ENCODE results near the gene ATP11B.
"Not testable (repeated sequence)": the region's sequence is repeated elsewhere in the genome, so short reads cannot be mapped to it uniquely, and the experiment has no call there.

Gene ATP11B

GRCh38 chr3:182822260-182822659 is 29.0 kb downstream of the ATP11B start:
- not testable (repeated sequence) for H3K4me3 ChIP-seq (ENCODE audit: insufficient read depth, low read depth, low read length, poor library complexity, severe bottlenecking)
- H3K36me3 ChIP-seq (ENCODE audit: control insufficient read depth, insufficient read depth, low read length), result peaks cover 14% of the 10 kb centered on the region

GRCh38 chr3:182824957-182825356 is 31.7 kb downstream of the ATP11B start:
- Histone ChIP-seq H3K36me3 (ENCODE audit: control insufficient read depth, insufficient read depth, low read length) (peaks cover 21% of the 10 kb centered on the region), H3K27me3 (replicated peaks; ENCODE audit: control insufficient read depth, insufficient read depth, low read length, poor library complexity, severe bottlenecking) (no peaks in the 10 kb centered on the region), H3K4me3 (ENCODE audit: insufficient read depth, low read depth, low read length, poor library complexity, severe bottlenecking) (no peak overlapping the region), H3K27ac (ENCODE audit: insufficient read depth, low read length, poor library complexity, severe bottlenecking) (no peak overlapping the region), H3K4me1 (ENCODE audit: control insufficient read depth, insufficient read depth, low read length, poor library complexity, severe bottlenecking) (no peaks in the 10 kb centered on the region), H3K9me3 (ENCODE audit: control insufficient read depth, low read length) (no peaks in the 10 kb centered on the region)
- DNase-seq, result no peak

More at GRCh38 chr3:182822260-182822659, 29.0 kb downstream of the ATP11B start:
- DNase-seq; H3K9me3 ChIP-seq (ENCODE audit: control insufficient read depth, low read length); H3K4me1 ChIP-seq (ENCODE audit: control insufficient read depth, insufficient read depth, low read length, poor library complexity, severe bottlenecking); H3K27me3 ChIP-seq (replicated peaks; ENCODE audit: control insufficient read depth, insufficient read depth, low read length, poor library complexity, severe bottlenecking); H3K27ac ChIP-seq (ENCODE audit: insufficient read depth, low read length, poor library complexity, severe bottlenecking): not testable (repeated sequence)

- no peak overlapping the region for H3K27ac ChIP-seq (ENCODE audit: insufficient read depth, low read length, poor library complexity, severe bottlenecking)
- no peak for DNase-seq
- no peaks in the 10 kb centered on the region for H3K9me3 ChIP-seq (ENCODE audit: control insufficient read depth, low read length)
These were observed 36.6 kb downstream of the ATP11B start for GRCh38 chr3:182829761-182830405.

GRCh38 chr3:182837855-182838454 is 44.7 kb downstream of the ATP11B start:
- no peaks in the 10 kb centered on the region for H3K9me3 ChIP-seq (ENCODE audit: control insufficient read depth, low read length)
- no peak for DNase-seq
- H3K36me3 ChIP-seq (ENCODE audit: control insufficient read depth, insufficient read depth, low read length), result peaks cover 49% of the 10 kb centered on the region
- no peak overlapping the region for H3K27ac ChIP-seq (ENCODE audit: insufficient read depth, low read length, poor library complexity, severe bottlenecking)
- H3K4me1 ChIP-seq (ENCODE audit: control insufficient read depth, insufficient read depth, low read length, poor library complexity, severe bottlenecking), result no peaks in the 10 kb centered on the region
- no peak overlapping the region for H3K4me3 ChIP-seq (ENCODE audit: insufficient read depth, low read depth, low read length, poor library complexity, severe bottlenecking)
- no peaks in the 10 kb centered on the region for H3K27me3 ChIP-seq (replicated peaks; ENCODE audit: control insufficient read depth, insufficient read depth, low read length, poor library complexity, severe bottlenecking)

More at GRCh38 chr3:182829761-182830405, 36.6 kb downstream of the ATP11B start:
- H3K4me1 ChIP-seq (ENCODE audit: control insufficient read depth, insufficient read depth, low read length, poor library complexity, severe bottlenecking), result no peaks in the 10 kb centered on the region
- H3K27me3 ChIP-seq (replicated peaks; ENCODE audit: control insufficient read depth, insufficient read depth, low read length, poor library complexity, severe bottlenecking), result no peaks in the 10 kb centered on the region
- H3K36me3 ChIP-seq (ENCODE audit: control insufficient read depth, insufficient read depth, low read length), result peaks cover 33% of the 10 kb centered on the region
- no peak overlapping the region for H3K4me3 ChIP-seq (ENCODE audit: insufficient read depth, low read depth, low read length, poor library complexity, severe bottlenecking)

- H3K9me3 ChIP-seq (ENCODE audit: control insufficient read depth, low read length), result no peaks in the 10 kb centered on the region
- no peaks in the 10 kb centered on the region for H3K4me1 ChIP-seq (ENCODE audit: control insufficient read depth, insufficient read depth, low read length, poor library complexity, severe bottlenecking)
- DNase-seq, result no peak
- H3K4me3 ChIP-seq (ENCODE audit: insufficient read depth, low read depth, low read length, poor library complexity, severe bottlenecking), result no peak overlapping the region
- H3K27me3 ChIP-seq (replicated peaks; ENCODE audit: control insufficient read depth, insufficient read depth, low read length, poor library complexity, severe bottlenecking), result no peaks in the 10 kb centered on the region
- H3K27ac ChIP-seq (ENCODE audit: insufficient read depth, low read length, poor library complexity, severe bottlenecking), result no peak overlapping the region
- H3K36me3 ChIP-seq (ENCODE audit: control insufficient read depth, insufficient read depth, low read length), result peaks cover 54% of the 10 kb centered on the region
These were observed 50.2 kb downstream of the ATP11B start for GRCh38 chr3:182843478-182843877.

- no peaks in the 10 kb centered on the region for H3K9me3 ChIP-seq (ENCODE audit: control insufficient read depth, low read length)
- H3K36me3 ChIP-seq (ENCODE audit: control insufficient read depth, insufficient read depth, low read length), result peaks cover 58% of the 10 kb centered on the region
- no peak for DNase-seq
- H3K27ac ChIP-seq (ENCODE audit: insufficient read depth, low read length, poor library complexity, severe bottlenecking), result no peak overlapping the region
- H3K4me1 ChIP-seq (ENCODE audit: control insufficient read depth, insufficient read depth, low read length, poor library complexity, severe bottlenecking), result no peaks in the 10 kb centered on the region
- no peaks in the 10 kb centered on the region for H3K27me3 ChIP-seq (replicated peaks; ENCODE audit: control insufficient read depth, insufficient read depth, low read length, poor library complexity, severe bottlenecking)
- H3K4me3 ChIP-seq (ENCODE audit: insufficient read depth, low read depth, low read length, poor library complexity, severe bottlenecking), result no peak overlapping the region
These were observed 55.6 kb downstream of the ATP11B start for GRCh38 chr3:182848906-182849305.

GRCh38 chr3:182855076-182855475 is 61.8 kb downstream of the ATP11B start:
- H3K27ac ChIP-seq (ENCODE audit: insufficient read depth, low read length, poor library complexity, severe bottlenecking), result no peak overlapping the region
- H3K36me3 ChIP-seq (ENCODE audit: control insufficient read depth, insufficient read depth, low read length), result peaks cover 28% of the 10 kb centered on the region
- no peak overlapping the region for H3K4me3 ChIP-seq (ENCODE audit: insufficient read depth, low read depth, low read length, poor library complexity, severe bottlenecking)
- H3K27me3 ChIP-seq (replicated peaks; ENCODE audit: control insufficient read depth, insufficient read depth, low read length, poor library complexity, severe bottlenecking), result no peaks in the 10 kb centered on the region
- DNase-seq, result no peak
- no peaks in the 10 kb centered on the region for H3K4me1 ChIP-seq (ENCODE audit: control insufficient read depth, insufficient read depth, low read length, poor library complexity, severe bottlenecking)
- H3K9me3 ChIP-seq (ENCODE audit: control insufficient read depth, low read length), result no peaks in the 10 kb centered on the region

GRCh38 chr3:182861348-182861747 is 68.0 kb downstream of the ATP11B start:
- Histone ChIP-seq H3K27me3 (replicated peaks; ENCODE audit: control insufficient read depth, insufficient read depth, low read length, poor library complexity, severe bottlenecking) (no peaks in the 10 kb centered on the region), H3K4me3 (ENCODE audit: insufficient read depth, low read depth, low read length, poor library complexity, severe bottlenecking) (no peak overlapping the region), H3K4me1 (ENCODE audit: control insufficient read depth, insufficient read depth, low read length, poor library complexity, severe bottlenecking) (no peaks in the 10 kb centered on the region), H3K27ac (ENCODE audit: insufficient read depth, low read length, poor library complexity, severe bottlenecking) (no peak overlapping the region), H3K9me3 (ENCODE audit: control insufficient read depth, low read length) (no peaks in the 10 kb centered on the region), H3K36me3 (ENCODE audit: control insufficient read depth, insufficient read depth, low read length) (peaks cover 24% of the 10 kb centered on the region)
- no peak for DNase-seq

GRCh38 chr3:182862159-182862860 is 69.0 kb downstream of the ATP11B start:
- no peaks in the 10 kb centered on the region for H3K4me1 ChIP-seq (ENCODE audit: control insufficient read depth, insufficient read depth, low read length, poor library complexity, severe bottlenecking)
- H3K4me3 ChIP-seq (ENCODE audit: insufficient read depth, low read depth, low read length, poor library complexity, severe bottlenecking), result no peak overlapping the region
- DNase-seq, result no peak
- H3K36me3 ChIP-seq (ENCODE audit: control insufficient read depth, insufficient read depth, low read length), result peaks cover 22% of the 10 kb centered on the region
- no peaks in the 10 kb centered on the region for H3K9me3 ChIP-seq (ENCODE audit: control insufficient read depth, low read length)
- H3K27me3 ChIP-seq (replicated peaks; ENCODE audit: control insufficient read depth, insufficient read depth, low read length, poor library complexity, severe bottlenecking), result no peaks in the 10 kb centered on the region
- no peak overlapping the region for H3K27ac ChIP-seq (ENCODE audit: insufficient read depth, low read length, poor library complexity, severe bottlenecking)

- Histone ChIP-seq H3K27ac (ENCODE audit: insufficient read depth, low read length, poor library complexity, severe bottlenecking) (no peak overlapping the region), H3K36me3 (ENCODE audit: control insufficient read depth, insufficient read depth, low read length) (peaks cover 70% of the 10 kb centered on the region), H3K4me1 (ENCODE audit: control insufficient read depth, insufficient read depth, low read length, poor library complexity, severe bottlenecking) (no peaks in the 10 kb centered on the region), H3K27me3 (replicated peaks; ENCODE audit: control insufficient read depth, insufficient read depth, low read length, poor library complexity, severe bottlenecking) (no peaks in the 10 kb centered on the region), H3K4me3 (ENCODE audit: insufficient read depth, low read depth, low read length, poor library complexity, severe bottlenecking) (no peak overlapping the region), H3K9me3 (ENCODE audit: control insufficient read depth, low read length) (no peaks in the 10 kb centered on the region)
- no peak for DNase-seq
These were observed 75.8 kb downstream of the ATP11B start for GRCh38 chr3:182869059-182869458.

Data from effector memory CD4-positive, alpha-beta T cell (primary cell).